HEK293 (cell line): Measurements from ENCODE around the gene SLC25A44.

Source experiments
- CTCF ChIA-PET: fragments of 350-600 bp; formaldehyde crosslinking; extraction: SDS; loops from one replicate; lab custom pipeline; 2021; ENCODE audit warnings: antibody characterized with exemption; lab: Yijun Ruan, JAX
- POLR2A ChIA-PET: fragments of 300-600 bp; formaldehyde crosslinking; extraction: SDS; loops from one replicate; lab custom pipeline; 2020; ENCODE audit warnings: antibody characterized with exemption, inconsistent platforms; lab: Yijun Ruan, JAX
- H3K27ac ChIP-seq: fragments of 200-500 bp; sonication (Bioruptor generic); 2 replicates; pipeline ENCODE4 v1.5.1; 2014; ENCODE audit warnings: low read depth, low read length, control low read depth, inconsistent platforms; ENCODE audit errors: extremely low read depth
- H3K36me3 ChIP-seq, 2 experiments: fragments of 200-500 bp in 1 of 2; sonication (Bioruptor generic) in 1 of 2; 1 replicate in 1 of 2; 2 replicates in 1 of 2; pipeline ENCODE4 v1.5.1; 2014 to 2017; ENCODE audit warnings: inconsistent platforms in 2 of 2, low read length in 2 of 2; ENCODE audit not compliant: control insufficient read depth in 2 of 2, insufficient read depth in 1 of 2
- H3K4me1 ChIP-seq: fragments of 200-500 bp; sonication (Bioruptor generic); 2 replicates; pipeline ENCODE4 v1.5.1; 2014; ENCODE audit warnings: mild to moderate bottlenecking, low read length, inconsistent platforms; ENCODE audit not compliant: control insufficient read depth, insufficient read depth
- H3K4me3 ChIP-seq: 2 replicates; pipeline ENCODE4 v1.5.1; 2011; ENCODE audit warnings: low read depth, mild to moderate bottlenecking, control low read depth, low read length, moderate library complexity
- H3K9me3 ChIP-seq: fragments of 200-500 bp; sonication (Bioruptor generic); 2 replicates; pipeline ENCODE4 v1.5.1; 2014; ENCODE audit warnings: low read depth, low read length, inconsistent platforms; ENCODE audit not compliant: control insufficient read depth, insufficient read depth
- GLIS1 ChIP-seq: fragments of 450-650 bp; formaldehyde crosslinking; IDR thresholded peaks from 2 replicates; pipeline ENCODE4 v1.5.1; 2016; ENCODE audit warnings: missing biosample characterization, missing genetic modification characterization
- GLIS2 ChIP-seq: fragments of 450-650 bp; formaldehyde crosslinking; IDR thresholded peaks from 2 replicates; pipeline ENCODE4 v1.5.1; 2016; ENCODE audit warnings: missing biosample characterization, missing genetic modification characterization
- PRDM10 ChIP-seq: fragments of 450-650 bp; formaldehyde crosslinking; IDR thresholded peaks from 2 replicates; pipeline ENCODE4 v1.5.1; 2016; ENCODE audit warnings: missing biosample characterization, missing genetic modification characterization
- PRDM4 ChIP-seq: fragments of 450-650 bp; formaldehyde crosslinking; IDR thresholded peaks from 2 replicates; pipeline ENCODE4 v1.5.1; 2017; ENCODE audit warnings: missing biosample characterization, missing genetic modification characterization
- SP2 ChIP-seq: fragments of 450-650 bp; formaldehyde crosslinking; IDR thresholded peaks from 2 replicates; pipeline ENCODE4 v1.5.1; 2016; ENCODE audit warnings: missing biosample characterization, missing genetic modification characterization
- WT1 ChIP-seq: fragments of 450-650 bp; formaldehyde crosslinking; IDR thresholded peaks from 2 replicates; pipeline ENCODE4 v1.5.1; 2016; ENCODE audit warnings: missing biosample characterization, missing genetic modification characterization
- ZFP37 ChIP-seq: fragments of 450-650 bp; formaldehyde crosslinking; IDR thresholded peaks from 2 replicates; pipeline ENCODE4 v1.5.1; 2016; ENCODE audit warnings: missing biosample characterization, missing genetic modification characterization
- ZNF16 ChIP-seq: fragments of 450-650 bp; formaldehyde crosslinking; IDR thresholded peaks from 2 replicates; pipeline ENCODE4 v1.5.1; 2016; ENCODE audit warnings: low read depth, missing biosample characterization, missing genetic modification characterization
- ZNF335 ChIP-seq: fragments of 450-650 bp; formaldehyde crosslinking; conservative IDR thresholded peaks from 2 replicates; pipeline ENCODE4 v1.5.1; 2016; ENCODE audit warnings: missing biosample characterization, missing genetic modification characterization
- ZNF362 ChIP-seq: fragments of 450-650 bp; formaldehyde crosslinking; IDR thresholded peaks from 2 replicates; pipeline ENCODE4 v1.5.1; 2016; ENCODE audit warnings: missing biosample characterization, missing genetic modification characterization
- ZNF623 ChIP-seq: fragments of 450-650 bp; formaldehyde crosslinking; IDR thresholded peaks from 2 replicates; pipeline ENCODE4 v1.5.1; 2016; ENCODE audit warnings: missing biosample characterization, missing genetic modification characterization
- ZNF76 ChIP-seq: fragments of 450-650 bp; formaldehyde crosslinking; IDR thresholded peaks from 2 replicates; pipeline ENCODE4; 2016; ENCODE audit warnings: low read depth, missing biosample characterization, missing genetic modification characterization, borderline replicate concordance
- ZXDB ChIP-seq: fragments of 450-650 bp; formaldehyde crosslinking; IDR thresholded peaks from 2 replicates; pipeline ENCODE4 v1.5.1; 2016; ENCODE audit warnings: missing biosample characterization, missing genetic modification characterization

SLC25A44 gene

GRCh38 chr1:156160743-156161171, 33.1 kb upstream of the SLC25A44 start:
- Histone ChIP-seq H3K4me1 (no peaks in the 10 kb centered on the region), H3K36me3 (no peaks in the 10 kb centered on the region), H3K27ac (no peak overlapping the region), H3K4me3 (no peak overlapping the region), H3K9me3 (no peaks in the 10 kb centered on the region)
- CTCF ChIA-PET = no interaction called here
- POLR2A ChIA-PET = interaction anchor here (1.1 kb wide), 1 partner anchor 33 kb away, joined by 3 read pairs; no protein-coding TSS in a partner anchor
- TF ChIP-seq PRDM10 = peak; percentile 68
- 0 out of 2 replicates have a peak, but pooled peaks have one; percentile 25 for TF ChIP-seq ZXDB (tag by site-specific recombination)
- peak; percentile 59 for TF ChIP-seq SP2 (tag by site-specific recombination)
- TF ChIP-seq ZNF335 = peak; percentile 65
- no peak for TF ChIP-seq ZFP37 (tag by site-specific recombination)
- TF ChIP-seq ZNF76 (tag by site-specific recombination) = no peak
- TF ChIP-seq GLIS2 (tag by site-specific recombination) = 0 out of 2 replicates have a peak, but pooled peaks have one; percentile 39

- CTCF ChIA-PET = interaction anchor here (1.0 kb wide), 1 partner anchor 13 kb away, joined by 3 read pairs; no protein-coding TSS in a partner anchor
- Histone ChIP-seq H3K27ac (no peak overlapping the region), H3K9me3 (no peaks in the 10 kb centered on the region), H3K4me3 (no peak overlapping the region), H3K4me1 (no peaks in the 10 kb centered on the region), H3K36me3 (no peaks in the 10 kb centered on the region)
- POLR2A ChIA-PET = no interaction called here
- TF ChIP-seq GLIS1 (tag by site-specific recombination) = 0 out of 2 replicates have a peak, but pooled peaks have one; percentile 11
- no peak for TF ChIP-seq ZNF623
Observed at GRCh38 chr1:156162430-156163037, 31.4 kb upstream of the SLC25A44 start.

GRCh38 chr1:156163712-156164111, 30.2 kb upstream of the SLC25A44 start:
- POLR2A ChIA-PET = interaction anchor here (0.7 to 1.0 kb wide), 3 partner anchors 13 to 49 kb away, joined by 3 to 8 read pairs (median 3); partner anchors contain the start of genes PMF1 and SLC25A44
- Histone ChIP-seq H3K9me3 (no peaks in the 10 kb centered on the region), H3K4me3 (no peak overlapping the region), H3K4me1 (no peaks in the 10 kb centered on the region), H3K27ac (no peak overlapping the region), H3K36me3 (no peaks in the 10 kb centered on the region)
- TF ChIP-seq PRDM4 (tag by site-specific recombination) (no peak), WT1 (tag by site-specific recombination) (no peak), ZNF362 (tag by site-specific recombination) (peak; percentile 52; the same call in 1 of the 2 replicates), ZNF16 (tag by site-specific recombination) (no peak)
- CTCF ChIA-PET = interaction anchor here (0.7 kb wide), 1 partner anchor 23 kb away, joined by 3 read pairs; no protein-coding TSS in a partner anchor
